SU-DHL-6 (cell line): ENCODE measurements around the gene RIMBP2.

Source experiments
- EZH2phosphoT487 ChIP-seq: fragments of 200-600 bp; sonication (generic), shearing (Covaris generic); conservative IDR thresholded peaks from 2 replicates; pipeline ENCODE4 v1.6.1; 2018; ENCODE audit warnings: mild to moderate bottlenecking, antibody characterized with exemption, low read length, moderate library complexity, mixed read lengths
- TF ChIP-seq, protein P1 (sequence below): fragments of 200-600 bp; sonication (generic); IDR thresholded peaks from one replicate; pipeline ENCODE4 v1.5.1; 2017; ENCODE audit warnings: antibody characterized with exemption, mild to moderate bottlenecking, low read length, moderate library complexity; ENCODE audit not compliant: insufficient read depth, poor library complexity, severe bottlenecking

GRCh38 chr12:130563323-130563722, 152.8 kb downstream of the RIMBP2 start:
- TF ChIP-seq, protein P1, sequence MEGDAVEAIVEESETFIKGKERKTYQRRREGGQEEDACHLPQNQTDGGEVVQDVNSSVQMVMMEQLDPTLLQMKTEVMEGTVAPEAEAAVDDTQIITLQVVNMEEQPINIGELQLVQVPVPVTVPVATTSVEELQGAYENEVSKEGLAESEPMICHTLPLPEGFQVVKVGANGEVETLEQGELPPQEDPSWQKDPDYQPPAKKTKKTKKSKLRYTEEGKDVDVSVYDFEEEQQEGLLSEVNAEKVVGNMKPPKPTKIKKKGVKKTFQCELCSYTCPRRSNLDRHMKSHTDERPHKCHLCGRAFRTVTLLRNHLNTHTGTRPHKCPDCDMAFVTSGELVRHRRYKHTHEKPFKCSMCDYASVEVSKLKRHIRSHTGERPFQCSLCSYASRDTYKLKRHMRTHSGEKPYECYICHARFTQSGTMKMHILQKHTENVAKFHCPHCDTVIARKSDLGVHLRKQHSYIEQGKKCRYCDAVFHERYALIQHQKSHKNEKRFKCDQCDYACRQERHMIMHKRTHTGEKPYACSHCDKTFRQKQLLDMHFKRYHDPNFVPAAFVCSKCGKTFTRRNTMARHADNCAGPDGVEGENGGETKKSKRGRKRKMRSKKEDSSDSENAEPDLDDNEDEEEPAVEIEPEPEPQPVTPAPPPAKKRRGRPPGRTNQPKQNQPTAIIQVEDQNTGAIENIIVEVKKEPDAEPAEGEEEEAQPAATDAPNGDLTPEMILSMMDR: no peak
- TF ChIP-seq EZH2phosphoT487: no peak
